GM19043 (cell line): ENCODE data around the gene CYTH4.

ENCODE experiments used
- ATAC-seq: cut with Tn5 transposase; IDR thresholded peaks from one replicate; pipeline ENCODE4 v1.9.1; 2021; ENCODE audit warnings: low read depth; ENCODE audit not compliant: unreplicated experiment

Gene CYTH4

DNA sequence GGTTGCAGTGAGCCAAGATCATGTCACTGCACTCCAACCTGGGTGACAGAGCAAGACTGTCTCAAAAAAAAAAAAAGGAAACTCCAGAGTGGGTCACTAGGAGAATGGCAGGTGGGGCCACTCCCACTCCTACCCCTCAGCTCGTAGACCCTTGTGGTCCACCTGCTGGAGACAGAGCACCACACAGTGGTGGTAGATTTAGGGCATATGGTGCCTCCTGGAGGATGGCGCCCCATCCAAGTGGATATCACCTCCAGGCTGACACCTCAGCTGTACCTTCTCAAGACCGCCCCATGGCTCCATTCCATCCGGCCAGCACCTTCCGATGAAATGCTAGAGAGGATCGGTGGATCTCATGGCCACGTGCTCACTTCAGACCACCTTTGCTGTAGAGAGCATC, 6.2 kb downstream of the CYTH4 start:
- no peak for ATAC-seq

DNA sequence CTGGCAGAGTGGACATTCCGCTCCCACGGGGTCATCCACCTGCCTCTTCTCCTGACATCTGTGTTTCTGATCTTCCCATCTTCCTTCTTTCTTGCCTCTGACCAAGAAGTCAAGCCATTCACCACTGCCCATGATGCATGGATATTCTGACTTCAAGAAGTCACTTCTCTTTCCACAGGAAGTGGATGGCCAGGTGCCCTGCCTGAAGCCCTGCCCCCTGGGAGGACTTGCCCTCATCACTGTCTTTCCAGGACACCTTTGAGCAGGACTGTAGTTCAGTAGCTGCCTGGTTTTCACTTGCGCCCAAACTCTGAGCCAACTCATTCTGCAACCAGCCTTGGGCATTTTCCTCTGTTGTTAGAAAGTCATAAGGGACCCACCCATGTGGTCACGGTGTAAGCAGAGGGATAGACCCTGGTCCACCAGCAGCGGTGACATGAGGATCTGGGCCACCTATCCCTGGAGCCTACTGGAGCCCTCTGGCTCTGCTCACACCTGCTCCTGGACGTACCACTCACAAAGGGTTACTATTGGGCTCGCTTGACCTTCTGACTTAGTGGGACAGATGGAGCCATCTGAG, 6.9 kb downstream of the CYTH4 start:
- ATAC-seq = no peak

DNA sequence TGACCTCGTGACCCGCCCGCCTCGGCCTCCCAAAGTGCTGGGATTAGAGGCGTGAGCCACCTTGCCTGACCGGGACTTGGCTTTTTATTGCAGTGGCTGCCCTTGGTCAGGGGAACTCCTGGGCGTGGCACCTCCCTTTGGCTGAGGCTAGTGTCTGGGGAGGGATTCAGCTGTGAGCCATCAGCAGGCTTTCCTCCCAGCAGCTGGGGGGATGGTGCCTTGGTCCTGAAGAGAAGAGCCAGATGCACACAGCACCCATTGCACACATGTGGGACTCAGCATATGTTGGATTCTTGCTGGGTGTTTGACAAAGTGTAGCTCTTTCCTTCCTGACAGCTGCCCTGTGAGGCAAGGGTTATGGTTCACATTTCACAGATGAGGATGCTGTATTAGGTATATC, 8.4 kb downstream of the CYTH4 start:
- no peak for ATAC-seq

DNA sequence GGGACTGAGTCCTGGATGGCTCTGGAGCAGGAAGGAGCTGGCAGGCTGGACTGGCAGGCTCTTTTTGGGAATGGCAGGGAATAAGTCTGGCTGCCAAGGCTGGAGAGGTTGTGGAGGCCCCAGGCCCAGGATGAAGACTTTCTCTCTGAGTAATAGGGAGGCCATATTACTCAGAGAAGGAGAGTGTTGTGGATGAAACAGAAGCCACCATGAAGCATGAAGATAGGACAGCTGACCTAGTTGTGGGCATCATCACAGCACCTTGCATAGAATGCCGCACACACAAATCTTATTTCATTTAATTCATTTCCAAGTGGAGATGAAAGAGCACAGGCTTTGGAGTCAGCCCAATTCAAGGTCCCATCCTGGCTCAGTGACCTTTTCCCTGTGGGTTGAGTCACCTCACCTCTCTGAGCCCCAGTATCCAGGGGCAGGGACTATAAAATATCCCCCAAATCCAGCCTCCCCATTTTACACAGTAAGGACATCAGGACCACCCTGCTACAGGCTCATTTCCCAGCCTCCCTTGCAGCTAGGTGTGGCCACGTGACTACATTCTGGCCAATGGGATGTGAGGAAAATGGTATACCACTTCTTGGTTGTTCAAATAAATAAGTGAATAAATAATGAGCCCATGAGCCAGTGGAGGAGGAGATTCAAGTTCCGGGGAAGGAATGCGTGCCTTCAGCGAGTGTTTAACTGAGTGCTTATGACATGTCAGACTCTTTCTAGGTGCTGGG, 9.4 kb downstream of the CYTH4 start:
- ATAC-seq = no peak

DNA sequence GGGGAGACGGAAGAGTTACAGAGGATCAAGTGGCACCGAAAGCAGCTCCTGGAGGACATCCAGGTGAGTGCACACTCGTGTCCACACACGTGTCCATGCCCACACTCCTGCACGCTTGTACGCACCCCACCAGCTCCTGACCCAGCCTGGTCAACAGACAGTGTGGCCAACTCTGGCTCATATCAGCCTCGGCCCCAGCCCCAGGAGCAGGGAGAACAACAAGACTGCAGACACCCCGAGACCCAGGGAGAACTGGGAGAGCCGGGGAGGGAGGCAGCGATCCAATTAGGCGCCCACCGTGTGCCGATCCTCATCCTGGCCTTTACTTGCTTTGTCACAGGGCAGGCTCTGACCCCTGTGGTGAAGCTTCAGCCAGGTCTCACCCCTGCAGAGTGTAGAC, 10.3 kb downstream of the CYTH4 start:
- ATAC-seq = no peak

DNA sequence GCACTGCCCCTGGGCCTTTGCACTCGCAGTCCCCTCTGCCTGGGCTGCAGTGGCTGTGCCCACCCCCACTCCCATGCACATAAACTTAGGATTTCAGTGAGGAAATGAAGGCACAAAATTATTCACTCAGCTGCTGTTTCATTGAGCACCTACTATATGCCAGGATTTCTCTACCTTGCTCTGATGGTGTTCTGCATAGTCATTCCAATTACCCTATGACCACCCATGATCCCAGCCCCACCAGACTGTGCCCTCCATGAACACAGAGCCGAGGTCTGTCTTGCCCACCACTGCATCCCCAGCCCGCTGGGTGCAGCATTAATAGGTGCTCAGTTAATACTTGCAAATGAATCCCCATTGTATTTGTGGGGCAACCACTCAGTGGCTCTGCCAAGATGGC, 10.9 kb downstream of the CYTH4 start:
- no peak for ATAC-seq

DNA sequence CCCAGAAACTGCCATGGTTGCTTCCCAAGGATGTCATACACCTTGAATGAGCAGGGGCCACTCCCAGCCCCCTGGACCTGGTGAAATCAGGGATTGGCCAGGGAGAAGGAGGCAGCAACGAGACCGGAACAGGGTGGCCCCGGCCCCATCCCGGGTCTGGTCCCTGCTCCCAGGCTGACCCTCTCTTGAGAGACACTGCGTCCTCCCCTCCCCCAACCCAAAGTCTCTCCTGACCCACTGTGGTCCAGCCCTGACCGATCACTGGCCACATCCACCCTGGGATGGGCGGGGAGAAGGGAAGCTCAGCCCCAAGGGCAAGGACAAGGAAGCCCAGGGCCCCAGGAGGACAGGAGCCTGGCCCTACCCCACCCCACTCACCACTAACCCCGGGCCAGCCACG, 12.4 kb downstream of the CYTH4 start:
- no peak for ATAC-seq

DNA sequence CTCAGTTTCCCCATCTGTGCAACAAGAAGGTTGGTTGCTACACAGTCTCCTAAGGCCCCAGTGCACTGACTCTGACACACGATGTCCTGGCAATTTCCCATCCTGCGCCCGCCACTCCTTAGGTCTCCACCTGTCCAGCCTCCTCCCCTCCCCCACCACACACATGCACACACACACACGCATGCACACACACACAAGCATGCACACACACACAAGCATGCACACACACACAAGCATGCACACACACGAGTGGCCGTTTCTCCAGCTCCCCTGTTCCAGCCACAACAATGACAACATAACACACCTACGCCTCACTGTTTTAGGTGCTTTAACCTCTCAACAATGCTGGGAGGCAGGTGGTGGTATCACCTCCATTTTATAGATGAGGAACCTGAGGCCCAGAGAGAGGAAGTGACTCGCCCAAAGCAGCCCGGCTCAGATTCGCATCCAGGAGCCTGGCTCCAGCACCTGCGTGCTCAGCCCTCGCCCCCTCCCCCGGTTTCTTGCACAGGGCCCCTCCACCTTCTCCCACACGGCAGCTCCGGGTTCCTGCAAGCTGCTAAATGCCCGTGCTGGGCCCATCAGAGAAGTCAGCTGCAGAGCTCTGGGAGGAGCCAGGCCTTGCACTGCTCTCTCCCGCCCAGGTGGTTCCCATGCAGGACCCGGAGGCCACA, 13.0 kb downstream of the CYTH4 start:
- no peak for ATAC-seq

DNA sequence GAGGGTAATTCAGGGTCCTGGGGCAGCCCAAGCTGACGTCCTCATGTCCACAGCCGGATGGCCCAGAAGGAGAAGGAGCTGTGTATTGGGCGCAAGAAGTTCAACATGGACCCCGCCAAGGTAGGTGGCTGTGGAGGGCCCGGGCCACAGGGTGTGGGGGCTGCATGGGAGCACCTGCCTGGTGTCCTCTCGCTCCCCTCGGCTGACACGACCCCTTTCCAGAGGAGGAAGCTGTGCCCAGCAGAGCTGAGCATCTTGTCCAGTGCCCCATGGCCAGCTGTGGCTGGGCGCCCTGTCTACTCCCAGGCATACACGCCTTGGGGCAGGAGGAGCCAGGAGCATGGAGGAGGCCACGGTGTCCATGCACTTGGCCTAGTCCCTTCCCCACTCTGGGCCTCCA, 13.6 kb downstream of the CYTH4 start:
- ATAC-seq = no peak

DNA sequence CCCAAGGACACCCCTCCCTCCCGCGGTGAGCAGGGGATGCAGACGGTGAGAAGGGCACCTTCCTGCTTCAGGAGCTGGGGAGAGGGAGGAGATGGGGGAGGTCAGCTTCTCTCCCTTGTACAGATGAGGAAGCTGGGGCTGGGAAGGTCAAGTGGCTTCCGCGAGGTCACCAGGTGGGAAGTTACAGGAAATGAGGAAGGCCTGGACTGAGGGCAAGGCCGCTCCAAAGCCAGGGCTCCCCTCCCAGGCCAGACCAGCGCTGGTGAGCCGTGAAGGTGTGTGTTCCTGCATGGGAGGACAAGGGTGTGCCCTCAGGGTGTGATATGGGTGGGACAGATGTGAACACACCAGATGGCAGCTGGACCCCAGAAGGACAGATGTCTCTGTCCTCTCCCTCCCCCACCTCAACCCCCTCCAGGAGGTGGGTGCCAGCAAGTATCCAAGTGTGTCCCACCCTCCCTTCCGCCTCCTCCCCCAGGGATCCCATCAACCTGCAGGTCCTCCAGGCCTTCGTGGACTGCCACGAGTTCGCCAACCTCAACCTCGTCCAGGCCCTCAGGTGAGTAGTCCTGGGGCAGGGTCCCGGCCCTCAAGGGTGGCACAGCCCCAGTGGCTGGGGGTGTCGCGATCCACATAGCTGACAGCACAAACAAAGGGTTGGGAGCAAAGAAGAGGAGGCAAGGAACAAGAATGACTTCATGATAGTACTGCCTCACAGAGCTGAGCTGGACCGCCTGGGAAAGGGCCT, 16.6 kb downstream of the CYTH4 start:
- no peak for ATAC-seq

DNA sequence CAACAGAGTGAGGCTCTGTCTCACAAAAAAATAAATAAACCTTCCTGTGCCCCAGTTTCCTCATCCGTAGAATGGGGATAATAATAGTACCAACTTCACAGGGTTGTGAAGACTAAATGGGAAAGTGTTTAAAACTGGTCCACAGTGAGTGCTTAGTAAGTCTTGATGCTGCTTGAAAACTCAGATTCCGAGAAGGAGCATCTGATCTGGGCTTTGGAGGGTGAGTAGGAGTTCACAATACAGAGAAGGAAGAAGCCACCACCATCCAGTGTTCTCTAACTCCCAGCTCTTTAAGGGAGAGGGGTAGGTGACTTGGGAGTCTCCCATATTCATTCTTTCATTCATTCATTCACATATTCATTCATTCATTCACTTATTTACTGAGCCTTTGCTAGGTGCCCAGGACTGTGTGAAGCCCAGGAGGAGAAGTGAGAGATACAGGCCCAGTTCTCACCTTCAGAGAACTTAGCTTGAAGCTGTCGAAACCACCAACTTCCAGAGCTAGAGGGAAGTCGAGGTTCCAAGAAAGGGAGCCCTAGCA, 17.7 kb downstream of the CYTH4 start:
- no peak for ATAC-seq

DNA sequence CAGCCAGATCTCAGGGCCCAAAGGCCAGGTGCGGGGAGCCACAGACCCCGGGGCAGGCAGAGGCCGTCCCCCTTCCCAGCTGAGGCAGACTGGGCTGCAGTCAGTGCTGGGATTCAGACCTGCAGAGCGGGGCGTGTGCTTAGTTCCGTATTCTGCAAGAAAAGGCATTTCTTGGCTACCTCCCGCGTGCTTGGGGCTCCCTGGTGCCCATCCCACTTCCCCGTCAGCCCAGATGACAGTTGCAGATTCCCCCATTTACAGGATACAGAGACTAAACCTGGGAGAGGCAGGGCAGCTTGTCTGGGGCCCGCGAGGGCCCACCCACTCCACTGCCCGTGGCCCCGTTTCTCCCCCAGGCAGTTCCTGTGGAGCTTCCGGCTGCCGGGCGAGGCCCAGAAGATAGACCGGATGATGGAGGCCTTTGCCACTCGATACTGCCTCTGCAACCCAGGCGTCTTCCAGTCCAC, 18.3 kb downstream of the CYTH4 start:
- no peak for ATAC-seq

DNA sequence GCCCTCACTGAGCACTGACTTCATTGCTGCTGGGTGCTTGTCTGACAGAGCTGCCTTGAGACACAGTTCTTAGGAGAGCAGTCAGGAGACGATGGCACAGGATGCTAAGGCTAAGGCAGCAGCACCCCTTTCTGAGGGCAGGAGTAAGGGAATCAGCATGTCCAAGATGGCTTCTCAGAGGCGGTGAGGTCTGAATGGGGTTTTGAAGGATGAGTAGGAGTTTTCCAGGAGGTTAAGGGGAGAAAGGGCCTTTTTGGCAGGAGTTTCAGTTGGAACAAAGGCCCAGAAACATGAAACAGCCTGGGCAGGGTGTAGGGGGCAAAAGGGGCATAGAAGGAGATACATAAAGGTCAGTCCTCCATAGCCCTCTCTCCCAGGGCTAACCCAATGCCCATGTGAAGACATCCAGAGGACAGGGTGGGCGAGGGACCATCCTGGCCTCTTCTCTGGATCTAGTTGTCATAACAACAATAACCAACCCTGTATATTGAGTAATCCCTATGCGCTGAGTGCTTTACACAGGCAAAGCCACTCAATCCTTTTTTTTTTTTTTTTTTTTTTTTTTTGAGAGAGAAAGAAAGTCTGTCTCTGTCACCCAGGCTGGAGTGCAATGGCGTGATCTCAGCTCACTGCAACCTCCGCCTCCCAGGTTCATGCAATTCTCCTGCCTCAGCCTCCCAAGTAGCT, 19.0 kb downstream of the CYTH4 start:
- ATAC-seq = no peak

DNA sequence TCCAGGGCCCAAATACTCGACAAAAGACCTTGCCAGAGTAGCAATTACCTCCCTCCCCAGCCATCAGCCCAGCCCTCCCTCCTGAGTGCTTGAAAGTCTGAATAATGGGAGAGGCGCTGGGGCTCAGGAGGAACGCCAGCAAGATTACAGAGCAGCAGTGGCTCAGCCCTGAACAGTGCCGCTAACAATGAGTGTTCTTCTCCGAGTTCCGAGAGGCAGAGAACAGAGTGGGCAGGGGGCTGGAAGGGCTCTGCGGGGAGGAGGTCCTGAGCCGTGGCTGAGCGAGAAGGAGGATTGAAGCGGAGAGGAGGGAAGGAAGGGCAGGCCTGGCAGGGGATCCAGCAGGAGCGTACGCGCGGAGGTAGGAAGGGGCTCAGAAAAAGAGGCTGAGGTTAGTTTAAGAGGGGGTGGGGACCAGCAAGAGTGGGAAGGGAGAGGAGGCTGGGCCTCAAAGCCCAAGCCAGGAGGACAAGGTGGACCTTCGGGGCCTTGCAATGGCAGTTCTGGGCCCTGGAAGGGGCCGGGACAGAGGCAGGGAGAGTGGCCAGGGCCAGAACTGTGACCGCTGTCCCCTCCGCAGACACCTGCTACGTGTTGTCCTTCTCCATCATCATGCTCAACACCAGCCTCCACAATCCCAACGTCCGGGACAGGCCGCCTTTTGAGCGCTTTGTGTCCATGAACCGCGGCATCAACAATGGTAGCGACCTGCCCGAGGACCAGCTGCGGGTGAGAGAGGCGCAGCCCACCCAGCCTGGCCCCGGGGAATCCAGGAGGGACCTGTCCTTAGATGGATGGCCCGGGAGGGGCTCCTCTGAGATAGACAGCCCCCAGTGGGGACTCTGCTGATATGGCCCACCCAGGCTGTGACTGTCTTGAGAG, 20.6 kb downstream of the CYTH4 start:
- ATAC-seq = no peak

DNA sequence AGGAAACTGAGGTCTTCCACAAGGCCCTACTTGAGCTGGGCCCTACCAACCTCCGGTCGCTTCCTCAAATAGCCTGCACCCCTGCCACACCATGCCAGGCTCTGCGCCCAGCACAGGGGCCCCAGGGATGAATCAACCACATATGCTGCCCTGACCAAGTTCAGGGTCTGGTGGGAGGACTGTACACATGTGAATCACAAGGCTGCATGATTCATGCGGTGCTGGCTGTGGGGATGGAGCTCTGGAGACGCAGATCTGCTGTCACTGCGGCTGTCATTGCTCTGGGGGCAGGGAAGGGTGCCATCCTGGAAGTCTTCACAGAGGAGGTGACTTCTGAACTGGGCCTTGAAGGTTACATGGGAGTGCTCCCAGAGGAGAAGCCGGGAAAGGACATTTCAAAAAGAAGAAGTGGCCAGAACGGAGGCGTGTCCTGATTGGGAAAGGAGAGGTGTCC, 21.5 kb downstream of the CYTH4 start:
- no peak for ATAC-seq

DNA sequence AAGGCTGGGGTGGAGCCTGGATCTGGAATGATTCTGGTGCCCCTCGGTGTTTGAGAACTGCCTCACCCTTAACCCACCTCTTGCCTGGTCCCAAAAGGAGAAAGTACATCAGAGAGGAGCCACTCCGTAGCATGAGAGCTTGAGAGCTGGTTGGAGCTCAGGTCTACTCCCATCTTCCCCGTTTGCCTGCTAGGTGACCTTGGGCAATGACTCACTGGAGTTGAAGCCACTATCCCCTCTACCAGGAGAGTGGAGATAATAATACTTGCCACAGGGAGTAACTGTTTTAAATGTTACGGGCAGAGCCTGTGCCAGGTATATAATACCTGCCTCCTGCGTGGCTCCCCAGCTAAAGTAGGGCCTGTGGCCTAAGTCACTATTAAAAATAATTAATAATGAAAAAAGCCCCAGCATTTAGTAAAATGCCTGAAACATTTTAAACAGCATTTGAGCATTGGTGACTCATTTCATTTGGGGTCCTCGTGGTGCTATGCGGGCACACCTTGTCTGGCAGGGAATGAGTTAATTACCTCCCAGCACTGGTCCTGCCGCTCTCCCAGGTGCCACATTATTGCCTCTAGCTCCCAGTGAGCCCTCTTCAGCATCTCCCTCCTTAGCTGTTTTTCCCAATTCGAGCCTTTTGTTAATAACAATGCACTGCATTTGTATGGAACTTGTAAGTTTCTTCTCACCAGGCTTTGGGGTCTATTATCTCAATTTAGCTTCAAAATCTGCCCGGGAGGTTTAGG, 22.5 kb downstream of the CYTH4 start:
- ATAC-seq = no peak

DNA sequence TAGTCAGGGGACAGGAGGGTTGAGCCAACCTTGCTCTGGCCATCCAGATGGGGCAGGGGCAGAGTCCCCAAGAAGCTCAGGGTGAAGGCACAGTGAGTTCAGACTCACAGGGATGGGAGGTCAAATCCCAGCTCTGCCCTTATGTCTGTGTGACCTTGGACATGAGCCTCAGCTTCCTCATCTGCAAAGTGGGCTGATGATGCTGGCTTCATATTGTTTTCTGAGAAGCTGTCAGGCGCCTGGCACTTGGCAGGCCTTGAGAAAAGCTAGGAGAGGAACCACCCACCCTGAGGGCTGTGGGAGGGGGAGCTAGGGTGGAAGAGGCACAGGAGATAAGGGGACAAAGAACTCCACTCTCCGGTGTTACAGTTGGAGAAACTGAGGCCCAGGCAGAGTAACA, 23.6 kb downstream of the CYTH4 start:
- no peak for ATAC-seq

DNA sequence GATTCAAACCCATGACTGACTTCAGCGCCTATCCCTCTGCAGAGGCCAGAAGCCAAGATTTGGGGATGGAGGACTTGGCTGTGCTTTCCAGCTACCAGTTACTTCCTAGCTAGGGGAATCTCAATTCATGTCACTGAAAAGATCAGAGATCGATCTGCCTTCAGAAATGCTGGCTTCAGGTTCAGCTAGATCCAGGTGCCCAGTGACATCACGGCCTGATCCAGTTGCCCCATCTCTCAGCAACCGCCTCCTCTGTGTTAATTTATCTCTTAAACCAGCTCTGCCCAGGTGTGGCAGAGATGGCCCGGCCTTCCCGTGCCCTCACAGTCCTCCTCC, 24.2 kb downstream of the CYTH4 start:
- no peak for ATAC-seq
